NCI-H526 treated with DMSO at 0.1 percent for 48 hours (cell line): ENCODE measurements around the gene OTUB1.
"Not testable (repeated sequence)": the region's sequence is repeated elsewhere in the genome, so short reads cannot be mapped to it uniquely, and the experiment has no call there.

ENCODE experiments used
- DNase-seq: peaks from one replicate; lab custom pipeline; 2025; lab: John Stamatoyannopoulos, UW

Gene OTUB1

GRCh38 chr11:63986156-63986931 lies at the start of gene OTUB1:
Gene OTUB1, plus strand, starts transcription at chr11:63986438. Its CDS starts 19 bp downstream, at chr11:63986457.
- DNase-seq, result peak; percentile 95

GRCh38 chr11:63937713-63938478 lies 48.3 kb upstream of the OTUB1 start:
- no peak for DNase-seq

- peak; percentile 96 for DNase-seq
Observed at GRCh38 chr11:63938479-63939396, 47.5 kb upstream of the OTUB1 start, which contains the start of gene NAA40. Gene NAA40, plus strand, starts transcription at chr11:63939002. Its CDS starts 95 bp downstream, at chr11:63939097.

- DNase-seq, result no peak
Observed at GRCh38 chr11:63939397-63939891, 46.8 kb upstream of the OTUB1 start.

- no peak for DNase-seq
Observed at GRCh38 chr11:63940786-63941185, 45.5 kb upstream of the OTUB1 start.

GRCh38 chr11:63941901-63942300 lies 44.3 kb upstream of the OTUB1 start:
- no peak for DNase-seq

- DNase-seq, result no peak
Observed at GRCh38 chr11:63942803-63943202, 43.4 kb upstream of the OTUB1 start.

GRCh38 chr11:63944987-63945386 lies 41.3 kb upstream of the OTUB1 start:
- no peak for DNase-seq

- DNase-seq, result peak; percentile 76
Observed at GRCh38 chr11:63945477-63946163, 40.6 kb upstream of the OTUB1 start.

GRCh38 chr11:63951779-63952536 lies 34.3 kb upstream of the OTUB1 start:
- no peak for DNase-seq

GRCh38 chr11:63952570-63952969 lies 33.7 kb upstream of the OTUB1 start:
- no peak for DNase-seq

- DNase-seq, result no peak
Observed at GRCh38 chr11:63958008-63958407, 28.2 kb upstream of the OTUB1 start.

- peak; percentile 12 for DNase-seq
Observed at GRCh38 chr11:63961608-63962412, 24.4 kb upstream of the OTUB1 start.

GRCh38 chr11:63963895-63964294 lies 22.3 kb upstream of the OTUB1 start:
- not testable (repeated sequence) for DNase-seq

- DNase-seq, result no peak
Observed at GRCh38 chr11:63966444-63966843, 19.8 kb upstream of the OTUB1 start.

- DNase-seq, result no peak
Observed at GRCh38 chr11:63969461-63969860, 16.8 kb upstream of the OTUB1 start.

- no peak for DNase-seq
Observed at GRCh38 chr11:63970902-63971301, 15.3 kb upstream of the OTUB1 start.

GRCh38 chr11:63973912-63974258 lies 12.4 kb upstream of the OTUB1 start:
- not testable (repeated sequence) for DNase-seq

- peak; percentile 99 for DNase-seq
Observed at GRCh38 chr11:63974259-63975143, 11.7 kb upstream of the OTUB1 start, which contains the start of gene COX8A. Gene COX8A, plus strand, starts transcription at chr11:63974620. Its CDS starts 61 bp downstream, at chr11:63974681.
